ENCODE results near the gene RUNX2. TPM values are rescaled to one million over a fixed set of nuclear protein-coding genes. Genes with fewer than 3 reads are reported as not detected.

RUNX2 gene
- total and polyA plus RNA-seq, 2 experiments from 2014 or later = 4.4 to 5.2 TPM

DNA sequence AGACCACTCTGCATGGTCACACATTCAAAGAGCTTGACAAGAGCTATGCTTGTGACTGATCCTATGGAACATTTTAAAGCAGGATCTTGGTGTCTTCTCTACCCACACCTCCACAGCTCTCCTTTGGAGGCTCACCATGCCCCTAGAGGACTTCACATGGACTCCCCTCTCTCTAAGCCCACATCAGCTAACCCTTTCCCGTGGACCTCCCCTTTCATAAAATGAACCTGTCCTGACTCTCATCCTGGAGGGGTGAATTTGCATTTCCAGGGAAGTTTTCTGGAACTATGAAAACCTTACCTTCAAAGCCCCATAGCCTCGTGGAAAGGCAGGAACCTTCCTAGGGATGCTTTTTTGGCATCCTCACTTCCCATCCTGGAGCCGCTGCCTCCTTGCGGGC is 234.0 kb downstream of the RUNX2 start:
- in situ Hi-C loops (cut with MboI) = no loop called here
- H3F3A ChIP-seq (ENCODE audit: insufficient read depth) = 0 out of 2 replicates have a peak, but pooled peaks cover 2% of the 10 kb centered on the region
- no peaks in the 10 kb centered on the region for H4K20me1 ChIP-seq (ENCODE audit: insufficient read depth)
- no peak overlapping the region for H3K27ac ChIP-seq
- no peak overlapping the region for H3K4me3 ChIP-seq
- H3K27me3 ChIP-seq (replicated peaks; ENCODE audit: insufficient read depth) = no peaks in the 10 kb centered on the region
- TF ChIP-seq EZH2phosphoT487 (IDR thresholded peaks at IDR 0.05; ENCODE audit: insufficient read depth, low read depth) (no peak), EZH2 (IDR thresholded peaks at IDR 0.05; ENCODE audit: insufficient read depth, poor library complexity, severe bottlenecking) (no peak)
- no peak overlapping the region for H2AFZ ChIP-seq
- WGBS, 2 experiments (ENCODE audit: low coverage in 1 of 2, low lambda C conversion rate in 2 of 2, missing lambda C conversion rate in 2 of 2) = 95 to 97% methylated on average over 4 of the region's 4 CpGs
- H3K9me3 ChIP-seq (ENCODE audit: low read depth) = no peaks in the 10 kb centered on the region
- H3K4me2 ChIP-seq (ENCODE audit: unreplicated experiment) = no peak overlapping the region
- H3K9me2 ChIP-seq (ENCODE audit: insufficient read depth) = no peaks in the 10 kb centered on the region
- no peak overlapping the region for H3K9ac ChIP-seq
- no peak for DNase-seq
- no peaks in the 10 kb centered on the region for H3K36me3 ChIP-seq (ENCODE audit: low read depth)
- no peaks in the 10 kb centered on the region for H3K4me1 ChIP-seq (ENCODE audit: insufficient read depth)
- H3K79me2 ChIP-seq (ENCODE audit: insufficient read depth) = no peaks in the 10 kb centered on the region

DNA sequence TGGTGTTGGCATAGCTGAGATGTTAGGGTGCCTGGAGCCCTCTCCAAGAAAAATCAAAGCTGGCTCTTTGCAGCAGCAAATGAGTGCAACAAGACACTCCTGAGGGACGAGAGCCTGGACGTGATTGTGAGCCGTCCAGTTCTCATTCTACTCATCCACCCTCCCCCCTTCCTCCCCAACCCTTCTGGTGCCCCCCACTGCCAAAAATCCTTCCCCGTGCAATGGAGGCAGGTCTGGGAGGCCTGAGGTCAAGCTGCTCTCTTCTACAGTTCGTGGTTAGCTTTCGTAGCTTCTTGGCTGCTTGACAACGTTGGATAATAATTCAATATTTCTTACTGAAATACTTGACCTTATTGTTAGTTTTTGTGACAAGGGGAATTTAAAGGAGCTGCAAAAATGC is 234.9 kb downstream of the RUNX2 start:
- Histone ChIP-seq H3K27ac (no peak overlapping the region), H3K27me3 (replicated peaks; ENCODE audit: insufficient read depth) (no peaks in the 10 kb centered on the region), H3K9me2 (ENCODE audit: insufficient read depth) (no peaks in the 10 kb centered on the region), H3K9me3 (ENCODE audit: low read depth) (no peaks in the 10 kb centered on the region), H3K4me2 (ENCODE audit: unreplicated experiment) (no peak overlapping the region), H3K9ac (no peak overlapping the region), H4K20me1 (ENCODE audit: insufficient read depth) (no peaks in the 10 kb centered on the region), H3K36me3 (ENCODE audit: low read depth) (no peaks in the 10 kb centered on the region), H3F3A (ENCODE audit: insufficient read depth) (no peaks in the 10 kb centered on the region), H3K4me3 (no peak overlapping the region), H2AFZ (no peak overlapping the region), H3K4me1 (ENCODE audit: insufficient read depth) (no peaks in the 10 kb centered on the region), H3K79me2 (ENCODE audit: insufficient read depth) (no peaks in the 10 kb centered on the region)
- in situ Hi-C loops (cut with MboI) = no loop called here
- TF ChIP-seq EZH2 (IDR thresholded peaks at IDR 0.05; ENCODE audit: insufficient read depth, poor library complexity, severe bottlenecking) = no peak
- TF ChIP-seq EZH2phosphoT487 (IDR thresholded peaks at IDR 0.05; ENCODE audit: insufficient read depth, low read depth) = no peak
- 56 to 62% methylated on average over 4 to 7 of the region's 7 CpGs for WGBS, 2 experiments (ENCODE audit: low coverage in 1 of 2, low lambda C conversion rate in 2 of 2, missing lambda C conversion rate in 2 of 2)
- no peak for DNase-seq

DNA sequence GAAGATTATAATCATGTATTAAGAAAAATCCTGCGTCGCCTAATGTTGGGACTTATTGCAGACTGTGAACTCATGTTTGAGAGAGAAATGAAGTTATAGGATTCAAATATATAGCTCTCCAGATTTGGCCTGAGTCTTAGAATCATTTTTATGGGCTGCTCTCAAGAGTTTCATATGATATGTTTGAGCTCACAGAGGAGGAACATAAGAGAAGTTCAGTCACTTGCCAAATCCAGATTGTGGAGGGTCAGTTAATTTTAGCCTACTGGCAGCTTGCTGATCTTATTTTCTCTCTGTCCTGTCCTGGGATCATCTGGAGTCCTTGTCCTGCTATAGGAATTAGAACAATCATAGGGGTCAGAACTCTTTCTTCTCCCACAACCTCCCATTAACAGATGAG is 235.7 kb downstream of the RUNX2 start:
- in situ Hi-C loops (cut with MboI) = no loop called here
- 94 to 96% methylated on average over 2 of the region's 2 CpGs for WGBS, 2 experiments (ENCODE audit: low coverage in 1 of 2, low lambda C conversion rate in 2 of 2, missing lambda C conversion rate in 2 of 2)

DNA sequence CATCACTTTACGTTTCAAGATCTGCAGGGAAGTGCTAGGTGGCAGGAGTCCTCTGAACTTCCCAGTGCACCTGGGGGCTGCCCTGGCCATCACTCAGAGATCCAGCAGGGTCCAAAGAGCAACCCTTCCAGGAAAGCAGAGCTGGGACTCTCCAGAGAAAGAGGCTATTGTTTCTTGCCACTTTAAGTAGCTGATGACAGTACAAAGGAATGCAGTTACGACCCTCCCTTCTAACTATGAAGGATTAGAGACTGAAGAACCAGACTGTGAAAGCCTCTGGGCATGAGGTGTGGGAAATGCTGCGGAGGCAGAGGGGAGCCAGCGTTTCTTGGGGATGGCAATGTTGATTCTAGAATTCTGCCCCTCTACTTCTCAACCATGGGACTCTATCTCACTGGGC is 238.8 kb downstream of the RUNX2 start:
- Histone ChIP-seq H3F3A (ENCODE audit: insufficient read depth) (no peaks in the 10 kb centered on the region), H3K79me2 (ENCODE audit: insufficient read depth) (no peaks in the 10 kb centered on the region), H3K9me2 (ENCODE audit: insufficient read depth) (no peaks in the 10 kb centered on the region), H3K36me3 (ENCODE audit: low read depth) (no peaks in the 10 kb centered on the region), H3K4me3 (no peak overlapping the region), H3K27me3 (replicated peaks; ENCODE audit: insufficient read depth) (no peaks in the 10 kb centered on the region), H3K4me1 (ENCODE audit: insufficient read depth) (peaks cover 10% of the 10 kb centered on the region), H3K9ac (no peak overlapping the region), H4K20me1 (ENCODE audit: insufficient read depth) (no peaks in the 10 kb centered on the region), H3K4me2 (ENCODE audit: unreplicated experiment) (no peak overlapping the region), H3K27ac (no peak overlapping the region), H2AFZ (no peak overlapping the region), H3K9me3 (ENCODE audit: low read depth) (no peaks in the 10 kb centered on the region)
- 70 to 76% methylated on average over 4 of the region's 4 CpGs for WGBS, 2 experiments (ENCODE audit: low coverage in 1 of 2, low lambda C conversion rate in 2 of 2, missing lambda C conversion rate in 2 of 2)
- TF ChIP-seq EZH2 (IDR thresholded peaks at IDR 0.05; ENCODE audit: insufficient read depth, poor library complexity, severe bottlenecking) (no peak), EZH2phosphoT487 (IDR thresholded peaks at IDR 0.05; ENCODE audit: insufficient read depth, low read depth) (no peak)
- peak; percentile 14 for DNase-seq
- in situ Hi-C loops (cut with MboI) = no loop called here

More for the DNA sequence above, 235.7 kb downstream of the RUNX2 start:
- no peak for DNase-seq
- Histone ChIP-seq H3K79me2 (ENCODE audit: insufficient read depth) (no peaks in the 10 kb centered on the region), H3K4me2 (ENCODE audit: unreplicated experiment) (no peak overlapping the region), H3K27ac (no peak overlapping the region), H3K36me3 (ENCODE audit: low read depth) (no peaks in the 10 kb centered on the region), H4K20me1 (ENCODE audit: insufficient read depth) (no peaks in the 10 kb centered on the region), H3K4me1 (ENCODE audit: insufficient read depth) (no peaks in the 10 kb centered on the region), H2AFZ (no peak overlapping the region), H3K9me2 (ENCODE audit: insufficient read depth) (no peaks in the 10 kb centered on the region), H3K9me3 (ENCODE audit: low read depth) (no peaks in the 10 kb centered on the region), H3F3A (ENCODE audit: insufficient read depth) (no peaks in the 10 kb centered on the region), H3K4me3 (no peak overlapping the region), H3K27me3 (replicated peaks; ENCODE audit: insufficient read depth) (no peaks in the 10 kb centered on the region), H3K9ac (no peak overlapping the region)
- TF ChIP-seq EZH2phosphoT487 (IDR thresholded peaks at IDR 0.05; ENCODE audit: insufficient read depth, low read depth) (no peak), EZH2 (IDR thresholded peaks at IDR 0.05; ENCODE audit: insufficient read depth, poor library complexity, severe bottlenecking) (no peak)

DNA sequence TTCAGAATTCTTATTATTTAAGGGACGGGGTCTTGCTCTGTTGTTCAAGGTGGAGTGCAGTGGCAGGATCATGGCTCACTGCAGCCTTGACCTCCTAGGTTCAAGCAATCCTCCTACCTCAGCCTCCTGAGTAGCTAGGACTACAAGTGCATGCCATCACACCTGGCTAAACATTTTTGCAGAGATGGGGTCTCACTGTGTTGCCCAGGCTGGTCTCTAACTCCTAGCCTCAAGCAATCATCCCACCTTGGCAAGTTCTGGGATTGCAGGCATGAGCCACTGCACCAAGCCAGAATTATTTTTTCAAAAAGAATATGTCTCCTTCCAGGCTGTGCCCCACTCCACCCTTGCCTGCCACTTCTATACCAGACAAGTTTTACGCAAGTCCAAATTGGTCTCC is 239.7 kb downstream of the RUNX2 start:
- Histone ChIP-seq H3K27ac (no peak overlapping the region), H3K9ac (no peak overlapping the region), H3K4me2 (ENCODE audit: unreplicated experiment) (no peak overlapping the region), H3K9me3 (ENCODE audit: low read depth) (no peaks in the 10 kb centered on the region), H3K27me3 (replicated peaks; ENCODE audit: insufficient read depth) (no peaks in the 10 kb centered on the region), H3K4me3 (no peak overlapping the region), H4K20me1 (ENCODE audit: insufficient read depth) (no peaks in the 10 kb centered on the region), H3K9me2 (ENCODE audit: insufficient read depth) (no peaks in the 10 kb centered on the region), H3F3A (ENCODE audit: insufficient read depth) (no peaks in the 10 kb centered on the region), H3K4me1 (ENCODE audit: insufficient read depth) (peaks cover 10% of the 10 kb centered on the region), H3K36me3 (ENCODE audit: low read depth) (no peaks in the 10 kb centered on the region), H3K79me2 (ENCODE audit: insufficient read depth) (no peaks in the 10 kb centered on the region), H2AFZ (no peak overlapping the region)
- DNase-seq = no peak
- 78 to 79% methylated on average over 2 of the region's 2 CpGs for WGBS, 2 experiments (ENCODE audit: low coverage in 1 of 2, low lambda C conversion rate in 2 of 2, missing lambda C conversion rate in 2 of 2)
- TF ChIP-seq EZH2phosphoT487 (IDR thresholded peaks at IDR 0.05; ENCODE audit: insufficient read depth, low read depth) (no peak), EZH2 (IDR thresholded peaks at IDR 0.05; ENCODE audit: insufficient read depth, poor library complexity, severe bottlenecking) (no peak)
- in situ Hi-C loops (cut with MboI) = no loop called here
